GM12891 (cell line): ENCODE results near the gene EIF2S2.

ENCODE experiments used
- PAX5 ChIP-seq: IDR thresholded peaks from 2 replicates; pipeline ENCODE4 v1.6.1; 2011; ENCODE audit warnings: low read length, moderate library complexity, mild to moderate bottlenecking; ENCODE audit not compliant: insufficient read depth, severe bottlenecking
- POLR2AphosphoS5 ChIP-seq: IDR thresholded peaks from 2 replicates; pipeline ENCODE4 v1.6.1; 2011; ENCODE audit warnings: low read depth, low read length, control low read depth
- SPI1 ChIP-seq: IDR thresholded peaks from 2 replicates; pipeline ENCODE4 v1.6.1; 2011; ENCODE audit warnings: low read depth, low read length, control low read depth

GRCh38 chr20:34112600-34113101 lies 608 bp upstream of the EIF2S2 start:
- no peak for TF ChIP-seq PAX5
- TF ChIP-seq SPI1: no peak
- TF ChIP-seq POLR2AphosphoS5: no peak
